ENCODE data around the gene TMIE.

- TF ChIP-seq POLR2A (IDR thresholded peaks at IDR 0.05): no peak
- no peak for TF ChIP-seq CTCF (IDR thresholded peaks at IDR 0.05)
- TF ChIP-seq POLR2AphosphoS5 (IDR thresholded peaks at IDR 0.05): no peak
Observed at GRCh38 chr3:46713050-46713897, 12.1 kb downstream of the TMIE start.
